Osteocyte (in vitro differentiated cells): ENCODE data around the gene ASTN2. TPM values are rescaled to one million over a fixed set of nuclear protein-coding genes. Genes with fewer than 3 reads are reported as not detected.

ENCODE experiments used
- DNase-seq: peaks from one replicate; pipeline ENCODE4 v3.0.0; 2021; ENCODE audit warnings: mixed read lengths; ENCODE audit not compliant: unreplicated experiment; ENCODE audit errors: extremely low spot score
- H3K27ac Mint-ChIP-seq: one replicate; pipeline ENCODE4 v1.8.0; 2021; ENCODE audit warnings: mild to moderate bottlenecking, mixed read lengths; ENCODE audit not compliant: unreplicated experiment
- H3K27me3 Mint-ChIP-seq: one replicate; pipeline ENCODE4 v1.8.0; 2021; ENCODE audit warnings: mixed read lengths; ENCODE audit not compliant: unreplicated experiment
- H3K36me3 Mint-ChIP-seq: one replicate; pipeline ENCODE4 v1.8.0; 2021; ENCODE audit warnings: mixed read lengths; ENCODE audit not compliant: unreplicated experiment
- H3K4me1 Mint-ChIP-seq: one replicate; pipeline ENCODE4 v1.8.0; 2021; ENCODE audit warnings: mixed read lengths; ENCODE audit not compliant: unreplicated experiment
- H3K4me3 Mint-ChIP-seq: one replicate; pipeline ENCODE4 v1.8.0; 2021; ENCODE audit warnings: mild to moderate bottlenecking, moderate library complexity, mixed read lengths; ENCODE audit not compliant: unreplicated experiment
- H3K9me3 Mint-ChIP-seq: one replicate; pipeline ENCODE4 v1.8.0; 2021; ENCODE audit warnings: mixed read lengths; ENCODE audit not compliant: unreplicated experiment
- CTCF ChIP-seq: fragments of 200-600 bp; sonication (generic); IDR thresholded peaks from 2 replicates; pipeline ENCODE4 v1.5.0; 2021; ENCODE audit warnings: antibody characterized with exemption, mild to moderate bottlenecking, moderate library complexity
- total RNA-seq: library from RNA; stranded (reverse); gene quantifications from 2 replicates; pipeline ENCODE4 v1.2.1, GENCODE V29; 2021

The ASTN2 gene
- total RNA-seq, 1 donor from 2014 or later: 2.3 TPM

- H3K9me3 Mint-ChIP-seq: no peaks in the 10 kb centered on the region
- H3K36me3 Mint-ChIP-seq: no peaks in the 10 kb centered on the region
- no peak overlapping the region for H3K4me3 Mint-ChIP-seq
- no peak overlapping the region for H3K27ac Mint-ChIP-seq
- TF ChIP-seq CTCF: no peak
- H3K4me1 Mint-ChIP-seq: no peaks in the 10 kb centered on the region
- DNase-seq: no peak
- peaks cover 22% of the 10 kb centered on the region for H3K27me3 Mint-ChIP-seq
Measured at GRCh38 chr9:117405950-117406705, 8.7 kb downstream of the ASTN2 start.

- no peaks in the 10 kb centered on the region for H3K36me3 Mint-ChIP-seq
- H3K27ac Mint-ChIP-seq: no peak overlapping the region
- H3K4me1 Mint-ChIP-seq: no peaks in the 10 kb centered on the region
- no peak for DNase-seq
- no peaks in the 10 kb centered on the region for H3K9me3 Mint-ChIP-seq
- peaks cover 6% of the 10 kb centered on the region for H3K27me3 Mint-ChIP-seq
- no peak for TF ChIP-seq CTCF
- H3K4me3 Mint-ChIP-seq: no peak overlapping the region
Measured at GRCh38 chr9:117403848-117404247, 11.0 kb downstream of the ASTN2 start.

- TF ChIP-seq CTCF: no peak
- Mint-ChIP-seq H3K36me3 (no peaks in the 10 kb centered on the region), H3K27me3 (peaks cover 6% of the 10 kb centered on the region), H3K9me3 (no peaks in the 10 kb centered on the region), H3K27ac (no peak overlapping the region), H3K4me1 (no peaks in the 10 kb centered on the region), H3K4me3 (no peak overlapping the region)
- DNase-seq: no peak
Measured at GRCh38 chr9:117403403-117403811, 11.4 kb downstream of the ASTN2 start.

GRCh38 chr9:117400171-117400570, 14.7 kb downstream of the ASTN2 start:
- no peak for DNase-seq
- Mint-ChIP-seq H3K4me1 (no peaks in the 10 kb centered on the region), H3K27me3 (no peaks in the 10 kb centered on the region), H3K27ac (no peak overlapping the region), H3K9me3 (no peaks in the 10 kb centered on the region), H3K4me3 (no peak overlapping the region), H3K36me3 (no peaks in the 10 kb centered on the region)
- TF ChIP-seq CTCF: no peak

- no peak for TF ChIP-seq CTCF
- Mint-ChIP-seq H3K4me3 (no peak overlapping the region), H3K4me1 (no peaks in the 10 kb centered on the region), H3K27ac (no peak overlapping the region), H3K9me3 (no peaks in the 10 kb centered on the region), H3K27me3 (no peaks in the 10 kb centered on the region), H3K36me3 (no peaks in the 10 kb centered on the region)
- no peak for DNase-seq
Measured at GRCh38 chr9:117395151-117395650, 19.7 kb downstream of the ASTN2 start.
